Lower leg skin (tissue), 4 donors: ENCODE results near the gene NUDC. TPM values are rescaled to one million over a fixed set of nuclear protein-coding genes. Genes with fewer than 3 reads are reported as not detected.

Experiments
- DNase-seq, 2 donors: peaks; one replicate each; pipeline ENCODE4 v3.0.0-alpha.2; 2019; ENCODE audit warnings: low spot score in 2 of 2
- H3K4me3 ChIP-seq: fragments of 200-600 bp; sonication (generic); 2 replicates; pipeline ENCODE4 v1.5.1; 2017; ENCODE audit warnings: mild to moderate bottlenecking, low read depth; ENCODE audit not compliant: poor library complexity, severe bottlenecking
- CTCF ChIP-seq, 3 donors: fragments of 450-650 bp; IDR thresholded peaks; one replicate each; pipeline ENCODE4 v1.5.1; 2016; ENCODE audit warnings: antibody characterized with exemption in 3 of 3, mild to moderate bottlenecking in 3 of 3, moderate library complexity in 2 of 3
- POLR2A ChIP-seq, 2 donors: fragments of 450-650 bp; IDR thresholded peaks; one replicate each; pipeline ENCODE4 v1.6.1; 2016 to 2017; ENCODE audit warnings: antibody characterized with exemption in 2 of 2, mild to moderate bottlenecking in 1 of 2, moderate library complexity in 1 of 2
- WGBS, 2 donors: methylation state at CpG; one replicate each; pipeline ENCODE4 v1.1.5; 2018; 5-methylcytosine and 5-hydroxymethylcytosine counted together
- intact Hi-C: fragments of 100-400 bp; cut with DNase I; formaldehyde crosslinking; loops from one replicate; pipeline ENCODE4 v1.15.0; 2023; ENCODE audit warnings: low total_unique reads
- total RNA-seq, 4 donors: library from RNA; depleted of rRNA; stranded (reverse); fragments of >200 nt; gene quantifications; one replicate each; pipeline ENCODE4 v1.1.0, GENCODE V29; 2016

Gene NUDC
- total RNA-seq, 4 donors from 2014 or later = 37.0 to 50.4 (median 39.7) TPM

GRCh38 chr1:26959722-26960624 lies 38.4 kb downstream of the NUDC start, which contains the start of gene KDF1:
TSS of gene KDF1 (minus strand) at chr1:26960468. CDS start at chr1:26952380, 8,088 bp downstream.
- TF ChIP-seq CTCF (IDR thresholded peaks at IDR 0.05) (no peak), POLR2A (IDR thresholded peaks at IDR 0.05) (no peak)
- H3K4me3 ChIP-seq = peak within 1 kb of the TSS; percentile 47
- intact Hi-C loops = loop anchor here (10.0 kb wide), 1 partner anchor 135 kb away; no protein-coding TSS in a partner anchor
- WGBS, 2 donors = 0 to 1% methylated on average over 45 to 75 of the region's 86 CpGs
- peak; percentile 46 to 89 for DNase-seq

DNA sequence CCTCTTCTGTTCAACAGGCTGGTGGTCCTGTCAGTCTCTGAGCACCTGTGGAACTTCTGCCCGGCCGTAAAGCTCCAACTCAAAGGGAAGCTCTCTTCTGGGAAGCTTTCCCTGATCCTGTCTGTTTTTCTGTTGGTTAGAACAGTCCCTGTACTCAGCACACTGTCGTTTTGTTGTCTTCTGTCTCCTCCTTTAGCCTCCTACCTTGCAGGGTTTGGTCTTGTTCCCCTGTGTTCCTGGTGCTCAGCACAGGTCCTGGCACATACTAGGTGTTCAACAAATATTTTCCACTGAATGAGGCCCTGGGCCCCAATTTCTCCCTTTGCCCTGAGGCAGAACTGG lies 39.1 kb downstream of the NUDC start:
- TF ChIP-seq CTCF (IDR thresholded peaks at IDR 0.05) = no peak
- no peak for TF ChIP-seq POLR2A (IDR thresholded peaks at IDR 0.05)
- H3K4me3 ChIP-seq = no peak overlapping the region
- WGBS, 2 donors = 8 to 13% methylated on average over 3 of the region's 3 CpGs
- intact Hi-C loops = loop anchor here (10.0 kb wide), 1 partner anchor 134 kb away; no protein-coding TSS in a partner anchor
- no peak for DNase-seq

- no peak for TF ChIP-seq CTCF (IDR thresholded peaks at IDR 0.05)
- WGBS, 2 donors = 41 to 50% methylated on average over 3 of the region's 3 CpGs
- DNase-seq = no peak
- H3K4me3 ChIP-seq = no peak overlapping the region
- intact Hi-C loops = loop anchor here (10.0 kb wide), 1 partner anchor 133 kb away; no protein-coding TSS in a partner anchor
These were observed 40.3 kb downstream of the NUDC start for GRCh38 chr1:26961826-26962225.

- no peak for TF ChIP-seq CTCF (IDR thresholded peaks at IDR 0.05)
- TF ChIP-seq POLR2A (IDR thresholded peaks at IDR 0.05) = no peak
- 93 to 94% methylated on average over 6 of the region's 6 CpGs for WGBS, 2 donors
- intact Hi-C loops = loop anchor here (10.0 kb wide), 1 partner anchor 130 kb away; no protein-coding TSS in a partner anchor
- H3K4me3 ChIP-seq = no peak overlapping the region
- no peak for DNase-seq
These were observed 43.7 kb downstream of the NUDC start for GRCh38 chr1:26965213-26965612.

- H3K4me3 ChIP-seq = no peak overlapping the region
- TF ChIP-seq POLR2A (IDR thresholded peaks at IDR 0.05) (no peak), CTCF (IDR thresholded peaks at IDR 0.05) (no peak)
- intact Hi-C loops = loop anchor here (10.0 kb wide), 1 partner anchor 129 kb away; no protein-coding TSS in a partner anchor
- whole genome bisulfite sequencing, 2 donors = 90 to 93% methylated on average over 9 of the region's 9 CpGs
- no peak for DNase-seq
These were observed 44.1 kb downstream of the NUDC start for GRCh38 chr1:26965628-26966027.
